Esophagus squamous epithelium (tissue), 4 donors: ENCODE data around the gene JPT2.
"Not testable (repeated sequence)": the region's sequence is repeated elsewhere in the genome, so short reads cannot be mapped to it uniquely, and the experiment has no call there.

ENCODE experiments used
- POLR2A ChIP-seq, 4 donors: fragments of 450-650 bp; IDR thresholded peaks; one replicate each; pipeline ENCODE4 v1.6.1; 2017; ENCODE audit warnings: antibody characterized with exemption in 4 of 4, mild to moderate bottlenecking in 4 of 4, moderate library complexity in 3 of 4
- TF ChIP-seq, protein P1 (sequence below), 6 experiments: fragments of 450-650 bp in 4 of 6; fragments of 200-600 bp in 2 of 6; sonication (generic) in 2 of 6; IDR thresholded peaks; one replicate each; pipeline ENCODE4 v1.5.1; 2016 to 2019; ENCODE audit warnings: antibody characterized with exemption in 6 of 6, mild to moderate bottlenecking in 4 of 6, moderate library complexity in 4 of 6

DNA sequence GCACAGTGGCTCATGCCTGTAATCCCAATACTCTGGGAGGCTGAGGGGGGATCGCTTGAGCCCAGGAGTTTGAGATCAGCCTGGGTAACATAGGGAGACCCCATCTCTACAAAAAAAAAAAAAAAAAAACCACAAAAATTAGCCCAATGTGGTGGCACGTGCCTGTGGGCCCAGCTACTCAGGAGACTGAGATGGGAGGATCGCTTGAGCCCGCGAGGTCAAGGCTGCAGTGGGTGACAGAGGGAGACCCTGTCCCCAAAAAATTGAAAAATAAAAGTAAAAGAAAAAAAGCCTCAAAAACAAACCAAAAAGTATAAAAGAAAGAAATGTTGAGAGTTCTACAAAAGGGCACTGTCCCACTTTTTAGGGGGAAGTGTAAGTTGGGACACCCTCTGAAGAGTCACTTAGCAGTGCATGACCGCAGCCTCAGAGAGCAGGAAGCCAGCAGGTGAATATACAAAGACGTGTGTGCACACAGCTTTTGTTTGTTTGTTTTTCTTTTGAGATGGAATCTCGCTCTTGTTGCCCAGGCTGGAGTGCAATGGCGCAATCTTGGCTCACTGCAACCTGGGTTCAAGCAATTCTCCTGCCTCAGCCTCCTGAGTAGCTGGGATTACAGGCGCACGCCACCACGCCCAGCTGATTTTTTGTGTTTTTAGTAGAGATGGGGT, 41.6 kb downstream of the JPT2 start:
- TF ChIP-seq, protein P1, sequence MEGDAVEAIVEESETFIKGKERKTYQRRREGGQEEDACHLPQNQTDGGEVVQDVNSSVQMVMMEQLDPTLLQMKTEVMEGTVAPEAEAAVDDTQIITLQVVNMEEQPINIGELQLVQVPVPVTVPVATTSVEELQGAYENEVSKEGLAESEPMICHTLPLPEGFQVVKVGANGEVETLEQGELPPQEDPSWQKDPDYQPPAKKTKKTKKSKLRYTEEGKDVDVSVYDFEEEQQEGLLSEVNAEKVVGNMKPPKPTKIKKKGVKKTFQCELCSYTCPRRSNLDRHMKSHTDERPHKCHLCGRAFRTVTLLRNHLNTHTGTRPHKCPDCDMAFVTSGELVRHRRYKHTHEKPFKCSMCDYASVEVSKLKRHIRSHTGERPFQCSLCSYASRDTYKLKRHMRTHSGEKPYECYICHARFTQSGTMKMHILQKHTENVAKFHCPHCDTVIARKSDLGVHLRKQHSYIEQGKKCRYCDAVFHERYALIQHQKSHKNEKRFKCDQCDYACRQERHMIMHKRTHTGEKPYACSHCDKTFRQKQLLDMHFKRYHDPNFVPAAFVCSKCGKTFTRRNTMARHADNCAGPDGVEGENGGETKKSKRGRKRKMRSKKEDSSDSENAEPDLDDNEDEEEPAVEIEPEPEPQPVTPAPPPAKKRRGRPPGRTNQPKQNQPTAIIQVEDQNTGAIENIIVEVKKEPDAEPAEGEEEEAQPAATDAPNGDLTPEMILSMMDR (IDR thresholded peaks at IDR 0.05), result not testable (repeated sequence)
- TF ChIP-seq POLR2A (IDR thresholded peaks at IDR 0.05), result not testable (repeated sequence)
